ENCODE data around the gene NOTCH1.

The NOTCH1 gene

DNA sequence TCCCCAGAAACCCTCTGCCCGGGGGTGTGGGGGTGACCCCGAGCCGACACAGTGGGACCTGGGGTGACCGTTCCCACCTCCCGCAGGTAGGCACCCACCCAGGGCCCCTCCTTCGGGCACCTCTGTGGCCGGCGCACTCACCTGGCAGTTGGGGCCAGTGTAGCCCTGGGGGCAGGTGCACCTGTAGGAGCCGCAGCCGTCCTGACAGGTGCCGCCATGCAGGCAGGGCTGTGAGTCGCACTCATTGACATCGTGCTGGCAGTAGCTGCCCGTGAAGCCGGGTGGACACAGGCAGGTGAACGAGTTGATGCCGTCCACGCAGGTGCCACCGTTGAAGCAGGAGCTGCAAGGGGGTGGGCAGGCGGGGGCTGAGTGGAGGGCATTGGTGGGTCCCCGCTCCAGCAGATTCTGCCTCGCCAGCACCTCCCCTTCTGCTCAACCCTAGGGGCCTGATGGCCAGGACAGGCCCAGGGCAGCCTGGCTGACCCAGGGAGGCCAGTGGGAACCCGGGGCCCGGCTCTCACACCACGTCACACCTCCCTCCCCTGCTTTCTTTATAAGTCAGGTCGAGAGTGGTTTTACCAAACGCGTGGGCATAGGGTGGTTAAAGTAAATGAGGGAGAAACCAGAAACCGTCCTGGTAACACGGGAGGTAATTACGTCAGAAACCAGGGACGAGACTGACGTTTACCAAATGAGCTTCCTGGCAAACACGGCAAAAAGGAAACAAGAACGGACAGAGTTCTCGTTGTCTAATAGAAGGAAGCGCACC is 36.9 kb downstream of the NOTCH1 start:
- ChIA-PET CTCF (interaction anchor here (0.6 to 1.7 kb wide), 3 partner anchors 21 to 30 kb away, joined by 3 to 4 read pairs (median 4); no protein-coding TSS in a partner anchor), POLR2A (no interaction called here)
- no peak overlapping the region for H3K4me3 ChIP-seq (ENCODE audit: low read depth, low read length)
- DNase-seq (ENCODE audit: low read depth, low spot score), result no peak
- TF ChIP-seq CTCF (IDR thresholded peaks at IDR 0.05; ENCODE audit: insufficient read depth, low read length, missing control alignments), result no peak

DNA sequence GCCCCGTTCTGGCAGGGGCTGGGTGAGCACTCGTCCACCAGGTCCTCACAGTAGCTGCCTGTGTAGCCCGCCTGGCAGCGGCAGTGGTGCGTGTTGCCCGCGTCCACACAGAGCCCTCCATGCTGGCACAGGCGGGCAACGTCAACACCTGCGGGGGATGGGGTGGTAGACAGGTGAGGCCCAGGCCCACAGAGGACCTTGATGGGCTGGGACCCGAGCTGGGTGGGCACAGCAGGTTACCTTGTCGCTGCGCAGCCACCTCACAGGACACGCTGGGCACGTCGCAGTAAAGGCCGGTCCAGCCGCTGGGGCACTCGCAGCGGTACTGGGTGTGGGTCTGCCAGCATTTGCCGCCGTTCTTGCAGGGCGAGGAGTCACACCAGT is 37.9 kb downstream of the NOTCH1 start:
- H3K4me3 ChIP-seq (ENCODE audit: low read depth, low read length), result no peak overlapping the region
- ChIA-PET POLR2A (no interaction called here), CTCF (interaction anchor here (1.2 to 1.7 kb wide), 2 partner anchors 20 to 23 kb away, joined by 3 to 4 read pairs; no protein-coding TSS in a partner anchor)
- no peak for TF ChIP-seq CTCF (IDR thresholded peaks at IDR 0.05; ENCODE audit: insufficient read depth, low read length, missing control alignments)
- no peak for DNase-seq (ENCODE audit: low read depth, low spot score)

DNA sequence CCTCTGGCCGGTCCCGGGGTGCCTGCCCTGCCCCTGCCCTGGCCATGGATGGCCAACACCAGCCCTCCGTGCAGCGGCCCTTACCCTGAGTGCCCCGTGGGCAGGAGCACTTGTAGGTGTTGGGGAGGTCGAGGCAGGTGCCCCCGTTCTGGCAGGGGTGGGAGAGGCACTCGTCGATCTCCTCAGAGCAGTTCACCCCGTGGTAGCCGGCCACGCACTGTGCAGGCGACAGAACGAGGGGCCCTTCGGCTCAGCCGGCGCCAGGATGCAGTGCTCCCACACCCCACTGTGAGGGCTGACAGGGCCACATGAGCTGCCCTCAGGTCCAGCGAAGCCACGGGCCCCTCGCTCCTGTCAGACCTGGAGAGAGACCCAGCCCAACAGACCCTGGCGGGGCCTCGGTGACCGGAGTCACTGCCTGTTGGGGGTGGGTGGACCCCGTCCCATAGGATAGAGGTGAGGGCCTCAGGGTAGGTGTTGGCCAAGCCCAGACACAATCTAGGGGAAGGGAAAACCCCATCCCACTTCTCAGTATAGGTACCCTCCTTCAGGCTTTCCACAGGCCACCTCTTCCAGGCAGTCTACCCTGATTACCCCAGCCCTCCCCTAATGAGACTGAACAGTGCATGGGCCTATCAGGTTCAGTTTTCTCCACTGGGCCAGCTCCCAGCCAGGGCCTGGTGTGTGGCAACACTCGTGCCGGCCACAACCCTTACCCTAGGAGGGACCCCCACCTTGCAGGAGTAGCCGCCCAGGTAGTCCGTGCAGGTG is 38.4 kb downstream of the NOTCH1 start:
- ChIA-PET CTCF (interaction anchor here (1.2 kb wide), 1 partner anchor 22 kb away, joined by 3 read pairs; no protein-coding TSS in a partner anchor), POLR2A (no interaction called here)
- DNase-seq (ENCODE audit: low read depth, low spot score), result no peak
- no peak for TF ChIP-seq CTCF (IDR thresholded peaks at IDR 0.05; ENCODE audit: insufficient read depth, low read length, missing control alignments)
- no peak overlapping the region for H3K4me3 ChIP-seq (ENCODE audit: low read depth, low read length)

- DNase-seq (ENCODE audit: low read depth, low spot score), result no peak
- POLR2A ChIA-PET, result no interaction called here
- no peak overlapping the region for H3K4me3 ChIP-seq (ENCODE audit: low read depth, low read length)
- CTCF ChIA-PET, result no interaction called here
- no peak for TF ChIP-seq CTCF (IDR thresholded peaks at IDR 0.05; ENCODE audit: insufficient read depth, low read length, missing control alignments)
These were observed 39.4 kb downstream of the NOTCH1 start for GRCh38 chr9:136506425-136506824.

- H3K4me3 ChIP-seq (ENCODE audit: low read depth, low read length), result no peak overlapping the region
- DNase-seq (ENCODE audit: low read depth, low spot score), result no peak
- ChIA-PET CTCF (interaction anchor here (1.7 to 11.1 kb wide), 2 partner anchors 19 to 120 kb away, joined by 5 to 131 read pairs; no protein-coding TSS in a partner anchor), POLR2A (no interaction called here)
- no peak for TF ChIP-seq CTCF (IDR thresholded peaks at IDR 0.05; ENCODE audit: insufficient read depth, low read length, missing control alignments)
These were observed 40.1 kb downstream of the NOTCH1 start for GRCh38 chr9:136505406-136506403.
